ENCODE measurements around the gene PARD6A. TPM values are rescaled to one million over a fixed set of nuclear protein-coding genes. Genes with fewer than 3 reads are reported as not detected.

PARD6A gene
- polyA plus RNA-seq, 3 donors, result 2.7 to 6.9 (median 6.1) TPM

- H3K4me1 ChIP-seq (ENCODE audit: control insufficient read depth in 1 of 2, insufficient read depth in 2 of 2, low read length in 2 of 2), result no peaks in the 10 kb centered on the region
- no peaks in the 10 kb centered on the region for H4K20me1 ChIP-seq (ENCODE audit: insufficient read depth, low read length)
- intact Hi-C loops (cut with micrococcal nuclease), result no loop called here
- Mint-ChIP-seq H3K4me1 (no peaks in the 10 kb centered on the region), H3K27ac (no peak overlapping the region), H3K4me3 (no peak overlapping the region), H3K9me3 (peaks cover 0 to 7% (median 3%) of the 10 kb centered on the region in 7 donors), H3K27me3 (ENCODE audit: low read depth in 3 of 3) (no peaks in the 10 kb centered on the region), H3K36me3 (peaks cover 2 to 6% of the 10 kb centered on the region in 2 donors)
- H3K9ac ChIP-seq (ENCODE audit: insufficient read depth, low read length, poor library complexity, severe bottlenecking), result no peak overlapping the region
- no peaks in the 10 kb centered on the region for H3K27me3 ChIP-seq (ENCODE audit: control insufficient read depth in 2 of 2, insufficient read depth in 2 of 2, low read length in 2 of 2)
- no peak overlapping the region for H3K4me3 ChIP-seq (replicated peaks in 1 of 3; ENCODE audit: low read depth in 2 of 3, low read length in 3 of 3)
- no peak for DNase-seq
- H3K9me3 ChIP-seq (replicated peaks in 1 of 2; ENCODE audit: control insufficient read depth in 1 of 2, insufficient read depth in 1 of 2, low read length in 2 of 2), result peaks cover 0 to 8% of the 10 kb centered on the region in 2 donors
- H3K79me2 ChIP-seq (ENCODE audit: insufficient read depth, low read length), result peaks cover 10% of the 10 kb centered on the region
- no peaks in the 10 kb centered on the region for H3K36me3 ChIP-seq (replicated peaks in 1 of 2; ENCODE audit: control insufficient read depth in 1 of 2, insufficient read depth in 2 of 2, low read length in 2 of 2)
- 94% methylated on average over 3 of the region's 5 CpGs for WGBS (ENCODE audit: insufficient coverage)
- H3K27ac ChIP-seq (ENCODE audit: low read depth in 1 of 2, low read length in 2 of 2), result no peak overlapping the region
- no peak for TF ChIP-seq CTCF (IDR thresholded peaks at IDR 0.05)
- no peak overlapping the region for H2AFZ ChIP-seq (ENCODE audit: insufficient read depth, low read depth, low read length, poor library complexity, severe bottlenecking)
- no peak overlapping the region for H3K4me2 ChIP-seq (replicated peaks; ENCODE audit: extremely low read depth, low read length, poor library complexity, severe bottlenecking)
Measured at GRCh38 chr16:67704110-67704509, 43.4 kb downstream of the PARD6A start.

GRCh38 chr16:67707210-67707609 lies 46.5 kb downstream of the PARD6A start:
- H3K4me3 Mint-ChIP-seq, result no peak overlapping the region
- H4K20me1 ChIP-seq (ENCODE audit: insufficient read depth, low read length), result no peaks in the 10 kb centered on the region
- no peaks in the 10 kb centered on the region for H3K36me3 ChIP-seq (replicated peaks in 1 of 2; ENCODE audit: control insufficient read depth in 1 of 2, insufficient read depth in 2 of 2, low read length in 2 of 2)
- H3K27me3 ChIP-seq (ENCODE audit: control insufficient read depth in 2 of 2, insufficient read depth in 2 of 2, low read length in 2 of 2), result no peaks in the 10 kb centered on the region
- H3K9me3 ChIP-seq (replicated peaks in 1 of 2; ENCODE audit: control insufficient read depth in 1 of 2, insufficient read depth in 1 of 2, low read length in 2 of 2), result no peaks in the 10 kb centered on the region
- H3K4me1 ChIP-seq (ENCODE audit: control insufficient read depth in 1 of 2, insufficient read depth in 2 of 2, low read length in 2 of 2), result no peaks in the 10 kb centered on the region
- H3K4me3 ChIP-seq (replicated peaks in 1 of 3; ENCODE audit: low read depth in 2 of 3, low read length in 3 of 3), result no peak overlapping the region
- TF ChIP-seq CTCF (IDR thresholded peaks at IDR 0.05), result no peak
- H3K36me3 Mint-ChIP-seq, result peaks cover 3 to 7% of the 10 kb centered on the region in 2 donors
- H3K79me2 ChIP-seq (ENCODE audit: insufficient read depth, low read length), result peaks cover 15% of the 10 kb centered on the region
- H3K9ac ChIP-seq (ENCODE audit: insufficient read depth, low read length, poor library complexity, severe bottlenecking), result no peak overlapping the region
- DNase-seq, result no peak
- peaks cover 5% of the 10 kb centered on the region for H3K4me1 Mint-ChIP-seq
- no peak overlapping the region for H2AFZ ChIP-seq (ENCODE audit: insufficient read depth, low read depth, low read length, poor library complexity, severe bottlenecking)
- no peak overlapping the region for H3K27ac ChIP-seq (ENCODE audit: low read depth in 1 of 2, low read length in 2 of 2)
- no peak overlapping the region for H3K27ac Mint-ChIP-seq
- intact Hi-C loops (cut with micrococcal nuclease), result no loop called here
- no peaks in the 10 kb centered on the region for H3K27me3 Mint-ChIP-seq (ENCODE audit: low read depth in 3 of 3)
- H3K4me2 ChIP-seq (replicated peaks; ENCODE audit: extremely low read depth, low read length, poor library complexity, severe bottlenecking), result no peak overlapping the region
- peaks cover 0 to 1% (median 0%) of the 10 kb centered on the region in 7 donors for H3K9me3 Mint-ChIP-seq
- no CpG with 5 or more reads among the region's 4 CpGs for WGBS (ENCODE audit: insufficient coverage)

Measured in CD14-positive monocyte (primary cell).